Measurements from ENCODE around the gene RUSF1. TPM values are rescaled to one million over a fixed set of nuclear protein-coding genes. Genes with fewer than 3 reads are reported as not detected.

Gene RUSF1
- total RNA-seq, 1 experiment from 2014 or later, result 59.3 TPM

- ChIA-PET POLR2A (no interaction called here), CTCF (interaction anchor here (1.4 kb wide), 1 partner anchor 11 kb away, joined by 3 read pairs; no protein-coding TSS in a partner anchor), RAD21 (ENCODE audit: low non-redundant PET in 1 of 2, low total read pairs in 2 of 2, uncharacterized antibody in 2 of 2, unreplicated experiment in 2 of 2) (no interaction called here)
- DNase-seq (ENCODE audit: low read depth, low spot score) (no peak), ATAC-seq (no peak)
- Histone ChIP-seq H3K4me1 (ENCODE audit: control insufficient read depth in 1 of 2, insufficient read depth in 2 of 2, low read length in 2 of 2) (peaks cover 3 to 30% of the 10 kb centered on the region in 2 experiments; a peak in 3 of 4 replicates), H3K9me3 (ENCODE audit: control insufficient read depth in 1 of 2, insufficient read depth in 1 of 2, low read depth in 1 of 2, low read length in 2 of 2) (no peaks in the 10 kb centered on the region), H3K27ac (ENCODE audit: low read depth, low read length) (no peak overlapping the region), H3K36me3 (ENCODE audit: control insufficient read depth in 1 of 2, insufficient read depth in 2 of 2, low read length in 2 of 2) (no peaks in the 10 kb centered on the region), H4K20me1 (ENCODE audit: insufficient read depth) (no peaks in the 10 kb centered on the region), H3K9me2 (ENCODE audit: insufficient read depth) (no peaks in the 10 kb centered on the region), H3K9ac (ENCODE audit: low read length) (no peak overlapping the region), H3K79me2 (ENCODE audit: insufficient read depth, low read length) (peaks cover 18% of the 10 kb centered on the region), H2AFZ (ENCODE audit: low read depth, low read length, poor library complexity, severe bottlenecking) (no peak overlapping the region), H3K27me3 (ENCODE audit: insufficient read depth, low read length) (no peaks in the 10 kb centered on the region), H3K4me3 (replicated peaks in 1 of 2; ENCODE audit: low read depth in 1 of 2, low read length in 2 of 2) (no peak overlapping the region), H3K4me2 (ENCODE audit: low read length) (no peak overlapping the region)
- intact Hi-C loops (cut with micrococcal nuclease), result no loop called here
- BruUV-seq (replicated peaks), result no TSS peak
- TF ChIP-seq, protein P1, sequence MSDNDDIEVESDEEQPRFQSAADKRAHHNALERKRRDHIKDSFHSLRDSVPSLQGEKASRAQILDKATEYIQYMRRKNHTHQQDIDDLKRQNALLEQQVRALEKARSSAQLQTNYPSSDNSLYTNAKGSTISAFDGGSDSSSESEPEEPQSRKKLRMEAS (IDR thresholded peaks at IDR 0.05), result no peak
- TF ChIP-seq ELF1 (IDR thresholded peaks at IDR 0.05; ENCODE audit: borderline replicate concordance, low read depth) (no peak), SRF (IDR thresholded peaks at IDR 0.05; ENCODE audit: low read depth) (no peak), ZFX (IDR thresholded peaks at IDR 0.05) (no peak), EZH2phosphoT487 (IDR thresholded peaks at IDR 0.05; ENCODE audit: borderline replicate concordance) (no peak), REST (IDR thresholded peaks at IDR 0.05; ENCODE audit: low read depth) (no peak), TCF7L2 (IDR thresholded peaks at IDR 0.05; ENCODE audit: borderline replicate concordance, extremely low read depth, insufficient read depth, insufficient read length) (no peak), POLR2AphosphoS5 (IDR thresholded peaks at IDR 0.05; ENCODE audit: low read depth, low read length) (no peak), SP1 (IDR thresholded peaks at IDR 0.05; ENCODE audit: low read depth) (no peak), CBX3 (IDR thresholded peaks at IDR 0.05; ENCODE audit: low read depth) (no peak), JUND (IDR thresholded peaks at IDR 0.05) (no peak), EZH2 (IDR thresholded peaks at IDR 0.05) (no peak), ZBTB33 (IDR thresholded peaks at IDR 0.05; ENCODE audit: extremely low read depth, insufficient replicate concordance, low read length) (no peak), CTCF (IDR thresholded peaks at IDR 0.05 in 2 of 3, conservative IDR thresholded peaks at IDR 0.05 in 1 of 3; ENCODE audit: borderline replicate concordance in 1 of 3, insufficient read depth in 1 of 3, low read depth in 2 of 3, low read length in 2 of 3) (no peak), ZNF274 (IDR thresholded peaks at IDR 0.05; ENCODE audit: low read depth, low read length) (no peak), CEBPB (IDR thresholded peaks at IDR 0.05; ENCODE audit: low read depth) (no peak), EGR1 (IDR thresholded peaks at IDR 0.05; ENCODE audit: low read depth) (no peak)
These were observed 46.0 kb downstream of the RUSF1 start for GRCh38 chr16:31461921-31462804.

Data from HCT116 (cell line).